Measurements from ENCODE around the gene ZNF774.
"Not testable (repeated sequence)": the region's sequence is repeated elsewhere in the genome, so short reads cannot be mapped to it uniquely, and the experiment has no call there.

ZNF774 gene
- 0.23 to 1.6 (median 0.85) reads per million in 18 experiments for total RNA-seq

GRCh38 chr15:90352107-90352893, at the start of gene ZNF774:
TSS of gene ZNF774 (plus strand) at chr15:90352284. CDS start at chr15:90354661, 2,377 bp downstream.
- peak; percentile 97 to 98 for DNase-seq

GRCh38 chr15:90305355-90305754, 46.7 kb upstream of the ZNF774 start:
- not testable (repeated sequence) for DNase-seq

- DNase-seq: peak in 1 of 2 donors; percentile 9
These were observed 46.2 kb upstream of the ZNF774 start for GRCh38 chr15:90305932-90306331.

- peak; percentile 69 to 75 for DNase-seq
These were observed 45.5 kb upstream of the ZNF774 start for GRCh38 chr15:90306560-90306959.

GRCh38 chr15:90307661-90308060, 44.4 kb upstream of the ZNF774 start:
- no peak for DNase-seq

- DNase-seq: no peak
These were observed 43.1 kb upstream of the ZNF774 start for GRCh38 chr15:90309020-90309419.

GRCh38 chr15:90315278-90315982, 36.7 kb upstream of the ZNF774 start:
- no peak for DNase-seq

- no peak for DNase-seq
These were observed 35.9 kb upstream of the ZNF774 start for GRCh38 chr15:90316139-90316538.

- DNase-seq: no peak
These were observed 33.5 kb upstream of the ZNF774 start for GRCh38 chr15:90318591-90318990.

GRCh38 chr15:90320062-90320884, 31.8 kb upstream of the ZNF774 start:
- DNase-seq: peak; percentile 87 to 88

- no peak for DNase-seq
These were observed 31.2 kb upstream of the ZNF774 start for GRCh38 chr15:90320885-90321278.

- no peak for DNase-seq
These were observed 29.5 kb upstream of the ZNF774 start for GRCh38 chr15:90322538-90322937.

- peak; percentile 30 to 51 for DNase-seq
These were observed 26.4 kb upstream of the ZNF774 start for GRCh38 chr15:90325726-90326125.

- no peak for DNase-seq
These were observed 25.6 kb upstream of the ZNF774 start for GRCh38 chr15:90326441-90326840.

- DNase-seq: no peak
These were observed 24.8 kb upstream of the ZNF774 start for GRCh38 chr15:90327311-90327710.

- DNase-seq: no peak
These were observed 17.8 kb upstream of the ZNF774 start for GRCh38 chr15:90334304-90334731.

GRCh38 chr15:90336705-90337141, 15.4 kb upstream of the ZNF774 start:
- peak; percentile 92 to 93 for DNase-seq

GRCh38 chr15:90337256-90337655, 14.8 kb upstream of the ZNF774 start:
- peak; percentile 53 to 59 for DNase-seq

- DNase-seq: no peak
These were observed 13.6 kb upstream of the ZNF774 start for GRCh38 chr15:90338532-90338931.

- no peak for DNase-seq
These were observed 11.7 kb upstream of the ZNF774 start for GRCh38 chr15:90340345-90340744.

- peak in 1 of 2 donors; percentile 32 for DNase-seq
These were observed 8.7 kb upstream of the ZNF774 start for GRCh38 chr15:90343302-90343790.

GRCh38 chr15:90344662-90345061, 7.4 kb upstream of the ZNF774 start:
- DNase-seq: peak; percentile 70 to 79

GRCh38 chr15:90345857-90346256, 6.2 kb upstream of the ZNF774 start:
- peak; percentile 70 to 71 for DNase-seq

Measured in inflammatory macrophage (primary cell).